HCT116 (cell line): ENCODE results near the gene WSB1.

Experiments used
- ATF3 ChIP-seq: IDR thresholded peaks from 2 replicates; pipeline ENCODE4 v1.6.1; 2012
- CEBPB ChIP-seq: IDR thresholded peaks from 2 replicates; pipeline ENCODE4 v1.6.1; 2012; ENCODE audit warnings: low read depth
- EZH2 ChIP-seq: fragments of 200-600 bp; sonication (generic); IDR thresholded peaks from 2 replicates; pipeline ENCODE4 v1.6.1; 2017; ENCODE audit warnings: antibody characterized with exemption, mixed run types
- EZH2phosphoT487 ChIP-seq: fragments of 200-600 bp; IDR thresholded peaks from 2 replicates; pipeline ENCODE4 v1.6.1; 2018; ENCODE audit warnings: antibody characterized with exemption, borderline replicate concordance
- JUND ChIP-seq: IDR thresholded peaks from 2 replicates; pipeline ENCODE4 v1.6.1; 2012
- POLR2A ChIP-seq: IDR thresholded peaks from 2 replicates; pipeline ENCODE4 v1.7.0; 2011; ENCODE audit warnings: borderline replicate concordance; ENCODE audit not compliant: insufficient read depth, insufficient read length; ENCODE audit errors: extremely low read depth
- POLR2AphosphoS5 ChIP-seq: IDR thresholded peaks from 2 replicates; pipeline ENCODE4 v1.6.1; 2011; ENCODE audit warnings: mild to moderate bottlenecking, low read depth, low read length, moderate library complexity
- RAD21 ChIP-seq: IDR thresholded peaks from 2 replicates; pipeline ENCODE4 v1.6.1; 2012; ENCODE audit warnings: low read depth, mild to moderate bottlenecking
- SP1 ChIP-seq: IDR thresholded peaks from 2 replicates; pipeline ENCODE4 v1.6.1; 2012; ENCODE audit warnings: low read depth
- TCF7L2 ChIP-seq: IDR thresholded peaks from 2 replicates; pipeline ENCODE4 v1.7.0; 2011; ENCODE audit warnings: borderline replicate concordance, inconsistent platforms; ENCODE audit not compliant: insufficient read depth, insufficient read length; ENCODE audit errors: extremely low read depth
- ZFX ChIP-seq: fragments of 450-650 bp; IDR thresholded peaks from 2 replicates; pipeline ENCODE4 v1.6.1; 2017
- ZNF274 ChIP-seq: fragments of 200-500 bp; sonication (Bioruptor generic); IDR thresholded peaks from 2 replicates; pipeline ENCODE4 v1.6.1; 2014; ENCODE audit warnings: mild to moderate bottlenecking, low read depth, low read length, inconsistent platforms
- TF ChIP-seq, protein P1 (sequence below), 3 experiments: fragments of 200-600 bp in 1 of 3; sonication (generic) in 1 of 3; IDR thresholded peaks in 2 of 3; conservative IDR thresholded peaks in 1 of 3; 2 replicates each; pipeline ENCODE4 v1.5.1; 2012 to 2017; ENCODE audit warnings: low read depth in 2 of 3, low read length in 2 of 3, antibody characterized with exemption in 1 of 3, borderline replicate concordance in 1 of 3, control low read depth in 1 of 3, mild to moderate bottlenecking in 1 of 3, mixed read lengths in 1 of 3, mixed run types in 1 of 3, moderate library complexity in 1 of 3; ENCODE audit not compliant: insufficient read depth in 1 of 3
- TF ChIP-seq, protein P2 (sequence below): IDR thresholded peaks from 2 replicates; pipeline ENCODE4 v1.6.1; 2012

GRCh38 chr17:27296428-27296979 is 2.6 kb downstream of the WSB1 start:
- TF ChIP-seq, protein P1, sequence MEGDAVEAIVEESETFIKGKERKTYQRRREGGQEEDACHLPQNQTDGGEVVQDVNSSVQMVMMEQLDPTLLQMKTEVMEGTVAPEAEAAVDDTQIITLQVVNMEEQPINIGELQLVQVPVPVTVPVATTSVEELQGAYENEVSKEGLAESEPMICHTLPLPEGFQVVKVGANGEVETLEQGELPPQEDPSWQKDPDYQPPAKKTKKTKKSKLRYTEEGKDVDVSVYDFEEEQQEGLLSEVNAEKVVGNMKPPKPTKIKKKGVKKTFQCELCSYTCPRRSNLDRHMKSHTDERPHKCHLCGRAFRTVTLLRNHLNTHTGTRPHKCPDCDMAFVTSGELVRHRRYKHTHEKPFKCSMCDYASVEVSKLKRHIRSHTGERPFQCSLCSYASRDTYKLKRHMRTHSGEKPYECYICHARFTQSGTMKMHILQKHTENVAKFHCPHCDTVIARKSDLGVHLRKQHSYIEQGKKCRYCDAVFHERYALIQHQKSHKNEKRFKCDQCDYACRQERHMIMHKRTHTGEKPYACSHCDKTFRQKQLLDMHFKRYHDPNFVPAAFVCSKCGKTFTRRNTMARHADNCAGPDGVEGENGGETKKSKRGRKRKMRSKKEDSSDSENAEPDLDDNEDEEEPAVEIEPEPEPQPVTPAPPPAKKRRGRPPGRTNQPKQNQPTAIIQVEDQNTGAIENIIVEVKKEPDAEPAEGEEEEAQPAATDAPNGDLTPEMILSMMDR (IDR thresholded peaks at IDR 0.05 in 2 of 3, conservative IDR thresholded peaks at IDR 0.05 in 1 of 3; ENCODE audit: borderline replicate concordance in 1 of 3, insufficient read depth in 1 of 3, low read depth in 2 of 3, low read length in 2 of 3): no peak
- TF ChIP-seq, protein P2, sequence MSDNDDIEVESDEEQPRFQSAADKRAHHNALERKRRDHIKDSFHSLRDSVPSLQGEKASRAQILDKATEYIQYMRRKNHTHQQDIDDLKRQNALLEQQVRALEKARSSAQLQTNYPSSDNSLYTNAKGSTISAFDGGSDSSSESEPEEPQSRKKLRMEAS: no peak
- no peak for TF ChIP-seq EZH2
- TF ChIP-seq TCF7L2: no peak
- TF ChIP-seq POLR2A: no peak
- TF ChIP-seq RAD21: no peak
- no peak for TF ChIP-seq POLR2AphosphoS5
- no peak for TF ChIP-seq ATF3
- no peak for TF ChIP-seq ZFX
- no peak for TF ChIP-seq EZH2phosphoT487
- TF ChIP-seq ZNF274: no peak
- no peak for TF ChIP-seq SP1
- no peak for TF ChIP-seq JUND
- TF ChIP-seq CEBPB: no peak
